Cardiac ventricle fibroblast (primary cell): Measurements from ENCODE around the gene NBR1. TPM values are rescaled to one million over a fixed set of nuclear protein-coding genes. Genes with fewer than 3 reads are reported as not detected.

Source experiments
- total RNA-seq: library from RNA; depleted of rRNA; stranded (reverse); fragments of >200 nt; gene quantifications from 2 replicates; pipeline ENCODE4 v1.2.3, GENCODE V29; 2015

The NBR1 gene
- total RNA-seq, result 70.3 and 75.9 TPM in 2 replicates

GRCh38 chr17:43170766-43171585, at the start of gene NBR1:
NBR1 (plus strand) TSS chr17:43171214; CDS start chr17:43175800, 4,586 bp downstream.

GRCh38 chr17:43125133-43125966, 45.7 kb upstream of the NBR1 start, which contains the start of gene BRCA1:
BRCA1 (minus strand) TSS chr17:43125364; CDS start chr17:43124096, 1,268 bp downstream.

GRCh38 chr17:43211480-43212402, 40.7 kb downstream of the NBR1 start, which contains the start of gene TMEM106A:
TMEM106A (plus strand) TSS chr17:43211875; CDS start chr17:43213042, 1,167 bp downstream.

GRCh38 chr17:43228020-43228782, 57.2 kb downstream of the NBR1 start, which contains the start of gene CCDC200:
CCDC200 (minus strand) TSS chr17:43228623; CDS start chr17:43228554, 69 bp downstream.

GRCh38 chr17:43233877-43234276, 62.9 kb downstream of the NBR1 start, which contains the start of gene RNU2-1:
RNU2-1 (minus strand) TSS chr17:43233977.

Other genes starting within 250 kb of the NBR1 start
- 23.8 and 28.5 TPM in 2 replicates for gene AARSD1, start 206.8 kb upstream of the NBR1 start, total RNA-seq
- gene PTGES3L, start 191.1 kb upstream of the NBR1 start, total RNA-seq, result not detected in 2 replicates
- 7.2 and 9.4 TPM in 2 replicates for gene RUNDC1, start 190.6 kb upstream of the NBR1 start, total RNA-seq
- 1,508 and 1,514 TPM in 2 replicates for gene RPL27, start 172.8 kb upstream of the NBR1 start, total RNA-seq
- 33.2 and 40.8 TPM in 2 replicates for gene IFI35, start 164.4 kb upstream of the NBR1 start, total RNA-seq
- gene VAT1, start 148.8 kb upstream of the NBR1 start, total RNA-seq, result 154 and 167 TPM in 2 replicates
- 0.19 and 0.20 TPM in 2 replicates for gene RND2, start 146.0 kb upstream of the NBR1 start, total RNA-seq
- 2.4 and 3.7 TPM in 2 replicates for gene BRCA1, start 45.9 kb upstream of the NBR1 start, total RNA-seq
- gene TMEM106A, start 40.7 kb downstream of the NBR1 start, total RNA-seq, result 1.5 and 2.0 TPM in 2 replicates
- gene CCDC200, start 57.4 kb downstream of the NBR1 start, total RNA-seq, result not detected in 2 replicates
- gene RNU2-1, start 62.8 kb downstream of the NBR1 start, total RNA-seq, result not detected in 2 replicates
- 13.9 and 15.4 TPM in 2 replicates for gene ARL4D, start 227.8 kb downstream of the NBR1 start, total RNA-seq